PC-3 (cell line): ENCODE results near the gene TMEM131L.

Source experiments
- CTCF ChIP-seq: fragments of 300-600 bp; sonication (generic); conservative IDR thresholded peaks from 2 replicates; pipeline ENCODE4 v1.5.1; 2017; ENCODE audit warnings: antibody characterized with exemption, low read depth, mild to moderate bottlenecking, low read length
- EZH2 ChIP-seq: fragments of 300-600 bp; sonication (generic); IDR thresholded peaks from one replicate; pipeline ENCODE4 v1.6.1; 2017; ENCODE audit warnings: antibody characterized with exemption, mild to moderate bottlenecking, low read length; ENCODE audit not compliant: unreplicated experiment
- EZH2phosphoT487 ChIP-seq: fragments of 300-600 bp; sonication (generic); IDR thresholded peaks from 2 replicates; pipeline ENCODE4 v1.6.1; 2018; ENCODE audit warnings: mild to moderate bottlenecking, antibody characterized with exemption, low read length, borderline replicate concordance

GRCh38 chr4:153571006-153571545 is 104.9 kb downstream of the TMEM131L start:
- TF ChIP-seq EZH2 (no peak), CTCF (no peak), EZH2phosphoT487 (no peak)
